ENCODE data around the gene UROC1. TPM values are rescaled to one million over a fixed set of nuclear protein-coding genes. Genes with fewer than 3 reads are reported as not detected.

The UROC1 gene
- total and polyA plus RNA-seq, 9 of the 15 experiments (the other 6 are each of a cell fraction or from before 2014, with no cell fraction given): not detected

DNA sequence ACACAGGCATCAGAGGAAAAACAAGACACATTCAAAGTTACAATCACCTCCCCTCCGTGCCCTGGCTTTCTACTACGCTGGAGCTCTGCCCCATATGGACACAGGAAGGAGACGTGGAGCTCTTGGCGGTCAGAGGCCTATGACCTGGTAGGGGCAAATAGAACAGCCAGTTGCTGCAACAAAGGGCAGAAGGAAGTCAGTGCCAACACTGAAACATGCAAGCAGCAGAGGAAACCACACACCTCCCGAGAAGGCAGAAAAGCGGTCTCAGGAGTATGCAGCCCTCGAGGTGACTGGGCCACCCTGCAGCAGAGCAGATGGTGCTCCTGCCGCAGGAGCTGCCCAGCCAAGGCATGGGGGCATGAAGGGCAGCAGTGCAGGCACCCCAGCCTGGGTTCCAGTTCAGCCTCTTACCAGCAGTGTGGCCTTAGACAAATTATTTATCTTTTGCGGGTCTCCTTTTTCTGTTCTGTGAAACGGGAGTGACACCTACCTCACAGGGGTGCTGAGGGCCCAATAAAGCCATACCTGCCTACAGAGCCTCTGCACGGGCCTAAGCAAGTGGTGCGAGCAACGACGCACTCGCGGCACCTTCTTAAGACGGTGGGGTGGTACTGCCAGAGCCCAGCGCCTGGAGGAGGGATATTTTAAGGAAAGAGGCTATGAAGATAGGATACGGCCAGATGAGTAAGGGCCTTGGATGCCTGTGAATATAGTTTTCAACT, 50.5 kb downstream of the UROC1 start:
- BruUV-seq (replicated peaks): no TSS peak
- Histone ChIP-seq H3K36me3 (ENCODE audit: control insufficient read depth, insufficient read depth, low read length) (peaks cover 89% of the 10 kb centered on the region), H3K27me3 (ENCODE audit: control insufficient read depth in 2 of 2, insufficient read depth in 2 of 2, low read length in 2 of 2) (no peaks in the 10 kb centered on the region), H3K4me3 (no peak overlapping the region), H2AFZ (ENCODE audit: low read depth, low read length) (no peak overlapping the region), H3K9me1 (ENCODE audit: control insufficient read depth, insufficient read depth, low read length) (no peaks in the 10 kb centered on the region), H3K27ac (ENCODE audit: extremely low read depth, low read depth, low read length) (no peak overlapping the region), H3K4me1 (replicated peaks in 1 of 2; ENCODE audit: control insufficient read depth in 2 of 2, insufficient read depth in 2 of 2, low read length in 2 of 2) (peaks cover 3 to 4% of the 10 kb centered on the region in 2 experiments; a peak in 3 of 5 replicates), H3K9ac (ENCODE audit: insufficient read depth in 1 of 2, low read depth in 2 of 2, low read length in 2 of 2) (no peak overlapping the region), H3K4me2 (ENCODE audit: insufficient read depth, low read length) (no peak overlapping the region), H3K9me3 (replicated peaks; ENCODE audit: control insufficient read depth, insufficient read depth, low read depth, low read length) (no peaks in the 10 kb centered on the region), H4K20me1 (replicated peaks; ENCODE audit: control insufficient read depth, insufficient read depth, low read length) (no peaks in the 10 kb centered on the region), H3K79me2 (ENCODE audit: control insufficient read depth, insufficient read depth, low read length) (peaks cover 18% of the 10 kb centered on the region)
- ATAC-seq: no peak
- no peak for FAIRE-seq
- in situ Hi-C loops (cut with MboI): no loop called here
- no peak for DNase-seq (ENCODE audit: extremely low read depth in 1 of 4, low spot score in 3 of 4)
- intact Hi-C loops (cut with micrococcal nuclease): no loop called here
- TF ChIP-seq EHMT2 (IDR thresholded peaks at IDR 0.05): no peak
- TF ChIP-seq FOXJ3 (CRISPR knock-in tag; IDR thresholded peaks at IDR 0.05): no peak
- 82% methylated on average over 12 of the region's 19 CpGs for WGBS (ENCODE audit: insufficient coverage, low coverage, missing lambda C conversion rate)
- ChIA-PET CTCF (ENCODE audit: low intra/inter-chr PET ratio) (no interaction called here), POLR2A (interaction anchor here (1.2 kb wide), 1 partner anchor 46 kb away, joined by 4 read pairs; no protein-coding TSS in a partner anchor)

DNA sequence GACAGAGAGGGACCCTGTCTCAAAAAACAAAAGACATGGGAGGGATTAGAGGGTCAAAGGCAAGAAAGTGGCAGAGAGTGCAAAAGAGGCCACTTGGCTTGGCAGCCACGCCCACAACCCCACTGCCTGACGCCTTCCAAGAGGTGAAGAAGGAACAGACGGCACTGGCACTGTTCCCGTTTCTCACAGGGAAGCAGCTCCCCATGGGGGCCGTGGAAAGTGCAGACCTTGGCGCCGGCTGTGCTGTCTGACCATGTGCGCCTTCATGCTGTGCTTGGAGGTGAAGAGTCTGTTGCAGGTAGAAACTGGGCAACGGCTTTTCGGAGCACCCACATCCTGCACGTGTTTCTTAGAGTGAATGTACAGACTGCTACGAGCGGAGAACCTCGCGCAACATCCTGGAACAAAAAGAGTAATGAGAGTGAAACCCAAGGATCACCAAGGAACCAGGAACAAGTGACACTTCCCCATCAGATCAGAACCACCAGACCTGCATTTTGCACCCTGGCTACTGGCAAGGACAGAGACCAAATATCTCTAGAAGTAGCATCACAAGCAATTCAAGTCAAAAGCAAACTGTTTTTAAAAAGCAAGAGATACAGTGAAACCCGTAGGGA, 51.5 kb downstream of the UROC1 start:
- in situ Hi-C loops (cut with MboI) (no loop called here), intact Hi-C loops (cut with micrococcal nuclease) (no loop called here)
- FAIRE-seq (no peak), ATAC-seq (no peak), DNase-seq (ENCODE audit: extremely low read depth in 1 of 4, low spot score in 3 of 4) (no peak)
- no TSS peak for BruUV-seq (replicated peaks)
- Histone ChIP-seq H2AFZ (ENCODE audit: low read depth, low read length) (no peak overlapping the region), H3K4me2 (ENCODE audit: insufficient read depth, low read length) (no peak overlapping the region), H3K9me3 (replicated peaks; ENCODE audit: control insufficient read depth, insufficient read depth, low read depth, low read length) (no peaks in the 10 kb centered on the region), H3K4me3 (no peak overlapping the region), H3K36me3 (ENCODE audit: control insufficient read depth, insufficient read depth, low read length) (peaks cover 90% of the 10 kb centered on the region), H3K9me1 (ENCODE audit: control insufficient read depth, insufficient read depth, low read length) (no peaks in the 10 kb centered on the region), H3K27ac (ENCODE audit: extremely low read depth, low read depth, low read length) (no peak overlapping the region), H3K27me3 (ENCODE audit: control insufficient read depth in 2 of 2, insufficient read depth in 2 of 2, low read length in 2 of 2) (no peaks in the 10 kb centered on the region), H3K4me1 (replicated peaks in 1 of 2; ENCODE audit: control insufficient read depth in 2 of 2, insufficient read depth in 2 of 2, low read length in 2 of 2) (0 out of 5 replicates have a peak, but pooled peaks cover 0 to 3% of the 10 kb centered on the region in 2 experiments), H3K9ac (ENCODE audit: insufficient read depth in 1 of 2, low read depth in 2 of 2, low read length in 2 of 2) (no peak overlapping the region), H4K20me1 (replicated peaks; ENCODE audit: control insufficient read depth, insufficient read depth, low read length) (no peaks in the 10 kb centered on the region), H3K79me2 (ENCODE audit: control insufficient read depth, insufficient read depth, low read length) (peaks cover 8% of the 10 kb centered on the region; the same call in 1 of the 3 replicates)
- ChIA-PET CTCF (ENCODE audit: low intra/inter-chr PET ratio) (no interaction called here), POLR2A (no interaction called here)
- 86% methylated on average over 12 of the region's 16 CpGs for WGBS (ENCODE audit: insufficient coverage, low coverage, missing lambda C conversion rate)
- TF ChIP-seq THRAP3 (IDR thresholded peaks at IDR 0.05; ENCODE audit: borderline replicate concordance): no peak
- TF ChIP-seq, protein P1, sequence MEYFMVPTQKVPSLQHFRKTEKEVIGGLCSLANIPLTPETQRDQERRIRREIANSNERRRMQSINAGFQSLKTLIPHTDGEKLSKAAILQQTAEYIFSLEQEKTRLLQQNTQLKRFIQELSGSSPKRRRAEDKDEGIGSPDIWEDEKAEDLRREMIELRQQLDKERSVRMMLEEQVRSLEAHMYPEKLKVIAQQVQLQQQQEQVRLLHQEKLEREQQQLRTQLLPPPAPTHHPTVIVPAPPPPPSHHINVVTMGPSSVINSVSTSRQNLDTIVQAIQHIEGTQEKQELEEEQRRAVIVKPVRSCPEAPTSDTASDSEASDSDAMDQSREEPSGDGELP (CRISPR knock-in tag; IDR thresholded peaks at IDR 0.05; ENCODE audit: borderline replicate concordance): no peak
- TF ChIP-seq KAT7 (CRISPR knock-in tag; IDR thresholded peaks at IDR 0.05; ENCODE audit: borderline replicate concordance): no peak
- TF ChIP-seq GATA2 (CRISPR knock-in tag; IDR thresholded peaks at IDR 0.05): no peak
- TF ChIP-seq RBM34 (IDR thresholded peaks at IDR 0.05; ENCODE audit: borderline replicate concordance, insufficient read depth, low read length): no peak
- TF ChIP-seq SAFB (IDR thresholded peaks at IDR 0.05; ENCODE audit: borderline replicate concordance, low read depth, low read length): no peak
- TF ChIP-seq ZNF785 (CRISPR knock-in tag; IDR thresholded peaks at IDR 0.05): no peak
- TF ChIP-seq, protein P2, sequence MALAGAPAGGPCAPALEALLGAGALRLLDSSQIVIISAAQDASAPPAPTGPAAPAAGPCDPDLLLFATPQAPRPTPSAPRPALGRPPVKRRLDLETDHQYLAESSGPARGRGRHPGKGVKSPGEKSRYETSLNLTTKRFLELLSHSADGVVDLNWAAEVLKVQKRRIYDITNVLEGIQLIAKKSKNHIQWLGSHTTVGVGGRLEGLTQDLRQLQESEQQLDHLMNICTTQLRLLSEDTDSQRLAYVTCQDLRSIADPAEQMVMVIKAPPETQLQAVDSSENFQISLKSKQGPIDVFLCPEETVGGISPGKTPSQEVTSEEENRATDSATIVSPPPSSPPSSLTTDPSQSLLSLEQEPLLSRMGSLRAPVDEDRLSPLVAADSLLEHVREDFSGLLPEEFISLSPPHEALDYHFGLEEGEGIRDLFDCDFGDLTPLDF (CRISPR knock-in tag; IDR thresholded peaks at IDR 0.05): no peak
- TF ChIP-seq DNMT1 (IDR thresholded peaks at IDR 0.05): no peak
- TF ChIP-seq HLTF (IDR thresholded peaks at IDR 0.05): no peak
- no peak for TF ChIP-seq CSDE1 (IDR thresholded peaks at IDR 0.05)
- TF ChIP-seq TEAD4 (IDR thresholded peaks at IDR 0.05; ENCODE audit: low read length): no peak
- no peak for TF ChIP-seq TEAD4 (CRISPR knock-in tag; IDR thresholded peaks at IDR 0.05; ENCODE audit: borderline replicate concordance)
